Right lobe of liver (tissue), 6 donors: ENCODE measurements around the gene RNF13. TPM values are rescaled to one million over a fixed set of nuclear protein-coding genes. Genes with fewer than 3 reads are reported as not detected.
A peak's percentile ranks its signal among the peaks of the same experiment; 100 is the strongest.

ENCODE experiments used
- ATAC-seq, 4 donors: fragments of 200-7000 bp; cut with Tn5 transposase; one replicate each; pipeline ENCODE4 v1.9.1; 2020; ENCODE audit warnings: mild to moderate bottlenecking in 4 of 4, moderate library complexity in 4 of 4
- DNase-seq, 3 donors: peaks; one replicate each; pipeline ENCODE4 v3.0.0-alpha.2; 2020
- H3K27ac ChIP-seq, 3 donors: fragments of 200-600 bp; one replicate each; pipeline ENCODE4 v1.8.0; 2022
- H3K27me3 ChIP-seq, 2 donors: fragments of 200-600 bp; one replicate each; pipeline ENCODE4 v1.8.0; 2022
- H3K36me3 ChIP-seq, 4 donors: fragments of 200-600 bp; sonication (generic) in 1 of 4; one replicate each; pipeline versions ENCODE4 v1.5.1 to v1.8.0; 2017 to 2022; ENCODE audit warnings: control low read depth in 1 of 4
- H3K4me1 ChIP-seq, 4 donors: fragments of 200-600 bp; sonication (generic) in 1 of 4; one replicate each; pipeline versions ENCODE4 v1.5.1 to v1.8.0; 2017 to 2022; ENCODE audit warnings: control low read depth in 1 of 4
- H3K4me3 ChIP-seq, 3 donors: fragments of 200-600 bp; one replicate each; pipeline ENCODE4 v1.8.0; 2022
- H3K9me3 ChIP-seq, 4 donors: fragments of 200-600 bp; sonication (generic) in 1 of 4; one replicate each; pipeline versions ENCODE4 v1.5.1 to v1.8.0; 2017 to 2022; ENCODE audit warnings: control low read depth in 1 of 4
- CTCF ChIP-seq, 4 donors: fragments of 200-600 bp in 3 of 4; fragments of 450-650 bp in 1 of 4; IDR thresholded peaks; one replicate each; pipeline versions ENCODE4 v1.5.1 to v1.8.0; 2016 to 2022; ENCODE audit warnings: antibody characterized with exemption in 4 of 4, mild to moderate bottlenecking in 2 of 4
- POLR2A ChIP-seq: fragments of 450-650 bp; IDR thresholded peaks from one replicate; pipeline ENCODE4 v1.6.1; 2017; ENCODE audit warnings: antibody characterized with exemption, mild to moderate bottlenecking
- WGBS: methylation state at CpG from one replicate; pipeline ENCODE4 v1.1.6; 2018; ENCODE audit warnings: low coverage, low lambda C conversion rate; ENCODE audit not compliant: insufficient coverage; ENCODE audit errors: missing lambda C conversion rate; 5-methylcytosine and 5-hydroxymethylcytosine counted together
- intact Hi-C, 2 donors: fragments of 100-400 bp; cut with DNase I; formaldehyde crosslinking; loops; one replicate each; pipeline versions ENCODE4 v1.11.2 to v1.14.1; 2022
- total RNA-seq, 6 experiments: library from RNA; depleted of rRNA in 2 of 6; stranded (reverse); fragments of >200 nt in 2 of 6; fragmentation: NEBNext Ultra II Directional in 3 of 6; extraction: Animal tissue kit (Norgen Biotek cat#: 25700) in 3 of 6; gene quantifications; one replicate each; pipeline versions ENCODE4 v1.1.0 to v1.2.4, GENCODE V29; 2016 to 2023
- donor health status: DM: no; HTN: yes; CAD: no.
- donor health status: DM: no; HTN: no; CAD: no.
- donor health status: DM: no; HTN: no; CAD: no.
- donor health status: DM: no; HTN: yes; CAD: no.
- donor health status: DM: no; HTN: yes; CAD: no.

The RNF13 gene
- total RNA-seq, 6 experiments from 2014 or later = 45.0 to 55.6 (median 47.5) TPM

GRCh38 chr3:149917124-149917667, 104.2 kb downstream of the RNF13 start:
- H3K27ac ChIP-seq = no peak overlapping the region
- intact Hi-C loops = no loop called here
- no peak overlapping the region for H3K4me3 ChIP-seq
- H3K4me1 ChIP-seq = no peaks in the 10 kb centered on the region
- H3K27me3 ChIP-seq = no peaks in the 10 kb centered on the region
- peaks cover 0 to 7% (median under 1%) of the 10 kb centered on the region in 4 donors for H3K36me3 ChIP-seq
- DNase-seq = no peak
- WGBS = 68% methylated on average over 5 of the region's 5 CpGs
- ATAC-seq = peak in 3 of 4 donors; percentile 24 to 53 (median 48)
- no peaks in the 10 kb centered on the region for H3K9me3 ChIP-seq
- TF ChIP-seq POLR2A (no peak), CTCF (IDR thresholded peaks at IDR 0.05) (no peak)

- peaks cover 0 to 6% (median 2%) of the 10 kb centered on the region in 4 donors for H3K36me3 ChIP-seq
- no peaks in the 10 kb centered on the region for H3K27me3 ChIP-seq
- H3K4me1 ChIP-seq = no peaks in the 10 kb centered on the region
- intact Hi-C loops = no loop called here
- TF ChIP-seq CTCF (IDR thresholded peaks at IDR 0.05) (no peak), POLR2A (no peak)
- WGBS = 100% methylated on average over 3 of the region's 3 CpGs
- H3K9me3 ChIP-seq = no peaks in the 10 kb centered on the region
- DNase-seq (no peak), ATAC-seq (no peak)
- H3K4me3 ChIP-seq = no peak overlapping the region
- H3K27ac ChIP-seq = no peak overlapping the region
These were observed 106.5 kb downstream of the RNF13 start for GRCh38 chr3:149919509-149919908.

GRCh38 chr3:149920119-149920518, 107.1 kb downstream of the RNF13 start:
- no peak for TF ChIP-seq POLR2A
- TF ChIP-seq CTCF (IDR thresholded peaks at IDR 0.05) = no peak
- ATAC-seq = no peak
- WGBS = 94% methylated on average over 3 of the region's 3 CpGs
- Histone ChIP-seq H3K4me1 (no peaks in the 10 kb centered on the region), H3K4me3 (no peak overlapping the region), H3K27ac (no peak overlapping the region), H3K36me3 (peaks cover 0 to 6% (median 2%) of the 10 kb centered on the region in 4 donors), H3K9me3 (no peaks in the 10 kb centered on the region), H3K27me3 (no peaks in the 10 kb centered on the region)
- DNase-seq = no peak
- intact Hi-C loops = no loop called here

- no peak overlapping the region for H3K4me3 ChIP-seq
- intact Hi-C loops = no loop called here
- peaks cover 0 to 6% (median 0%) of the 10 kb centered on the region in 4 donors for H3K36me3 ChIP-seq
- no peak overlapping the region for H3K27ac ChIP-seq
- peak in 2 of 4 donors; percentile 10 to 29 for ATAC-seq
- WGBS = 100% methylated on average over 1 of the region's 1 CpG
- H3K27me3 ChIP-seq = no peaks in the 10 kb centered on the region
- H3K9me3 ChIP-seq = no peaks in the 10 kb centered on the region
- TF ChIP-seq POLR2A (no peak), CTCF (IDR thresholded peaks at IDR 0.05) (no peak)
- DNase-seq = no peak
- peaks cover 0 to 16% (median 3%) of the 10 kb centered on the region in 4 donors for H3K4me1 ChIP-seq
These were observed 120.0 kb downstream of the RNF13 start for GRCh38 chr3:149933008-149933407.

- ATAC-seq (no peak), DNase-seq (no peak)
- H3K4me1 ChIP-seq = peaks cover 0 to 16% (median 3%) of the 10 kb centered on the region in 4 donors
- H3K9me3 ChIP-seq = no peaks in the 10 kb centered on the region
- H3K27me3 ChIP-seq = no peaks in the 10 kb centered on the region
- intact Hi-C loops = no loop called here
- no peak overlapping the region for H3K4me3 ChIP-seq
- H3K36me3 ChIP-seq = peaks cover 0 to 5% (median 0%) of the 10 kb centered on the region in 4 donors
- TF ChIP-seq CTCF (IDR thresholded peaks at IDR 0.05) = no peak
- TF ChIP-seq POLR2A = no peak
- H3K27ac ChIP-seq = no peak overlapping the region
These were observed 120.8 kb downstream of the RNF13 start for GRCh38 chr3:149933858-149934257.
